ENCODE data around the gene RPL12. TPM values are rescaled to one million over a fixed set of nuclear protein-coding genes. Genes with fewer than 3 reads are reported as not detected.

RPL12 gene
- total RNA-seq, 3 donors from 2014 or later (not counting 1 experiment from before 2014, with no cell fraction given) = 561 to 770 (median 724) TPM

- H3K27ac Mint-ChIP-seq = peak overlapping the region; percentile 93
- H3K36me3 ChIP-seq (ENCODE audit: control insufficient read depth, insufficient read depth, low read length) = peaks cover 62% of the 10 kb centered on the region
- no peak for TF ChIP-seq CTCF (IDR thresholded peaks at IDR 0.05)
- no peak overlapping the region for H3K27ac ChIP-seq (ENCODE audit: low read length)
- H3K4me3 Mint-ChIP-seq = no peak overlapping the region
- no peaks in the 10 kb centered on the region for H3K27me3 Mint-ChIP-seq (ENCODE audit: low read depth in 2 of 2)
- no peaks in the 10 kb centered on the region for H3K9me3 Mint-ChIP-seq
- WGBS (ENCODE audit: insufficient coverage) = 96% methylated on average over 8 of the region's 8 CpGs
- ATAC-seq = no peak
- DNase-seq = no peak
- H3K27me3 ChIP-seq (ENCODE audit: control insufficient read depth, insufficient read depth, low read length) = no peaks in the 10 kb centered on the region
- peaks cover 48 to 50% of the 10 kb centered on the region in 2 donors for H3K4me1 Mint-ChIP-seq
- no peaks in the 10 kb centered on the region for H3K36me3 Mint-ChIP-seq
- H3K9me3 ChIP-seq (ENCODE audit: control insufficient read depth, insufficient read depth, low read length) = no peaks in the 10 kb centered on the region
- no peak overlapping the region for H3K4me3 ChIP-seq (ENCODE audit: low read length)
- intact Hi-C loops (cut with micrococcal nuclease) = no loop called here
- H3K4me1 ChIP-seq (ENCODE audit: control insufficient read depth, insufficient read depth, low read length) = peaks cover 32% of the 10 kb centered on the region
These were observed 2.9 kb downstream of the RPL12 start for GRCh38 chr9:127448112-127448805.

- no peak overlapping the region for H3K27ac ChIP-seq (ENCODE audit: low read length)
- no peaks in the 10 kb centered on the region for H3K9me3 Mint-ChIP-seq
- no peak for TF ChIP-seq CTCF (IDR thresholded peaks at IDR 0.05)
- peaks cover 69% of the 10 kb centered on the region for H3K36me3 ChIP-seq (ENCODE audit: control insufficient read depth, insufficient read depth, low read length)
- 81% methylated on average over 7 of the region's 7 CpGs for WGBS (ENCODE audit: insufficient coverage)
- intact Hi-C loops (cut with micrococcal nuclease) = no loop called here
- H3K4me3 ChIP-seq (ENCODE audit: low read length) = no peak overlapping the region
- no peaks in the 10 kb centered on the region for H3K36me3 Mint-ChIP-seq
- no peaks in the 10 kb centered on the region for H3K9me3 ChIP-seq (ENCODE audit: control insufficient read depth, insufficient read depth, low read length)
- H3K4me3 Mint-ChIP-seq = no peak overlapping the region
- H3K27ac Mint-ChIP-seq = peak overlapping the region; percentile 85 to 93
- no peaks in the 10 kb centered on the region for H3K27me3 Mint-ChIP-seq (ENCODE audit: low read depth in 2 of 2)
- no peak for ATAC-seq
- peak in 1 of 2 donors; percentile 27 for DNase-seq
- H3K4me1 Mint-ChIP-seq = peaks cover 48 to 49% of the 10 kb centered on the region in 2 donors
- no peaks in the 10 kb centered on the region for H3K27me3 ChIP-seq (ENCODE audit: control insufficient read depth, insufficient read depth, low read length)
- peaks cover 30% of the 10 kb centered on the region for H3K4me1 ChIP-seq (ENCODE audit: control insufficient read depth, insufficient read depth, low read length)
These were observed 3.6 kb downstream of the RPL12 start for GRCh38 chr9:127447416-127448111.

GRCh38 chr9:127446713-127447415 lies 4.3 kb downstream of the RPL12 start:
- H3K27ac ChIP-seq (ENCODE audit: low read length) = no peak overlapping the region
- Mint-ChIP-seq H3K9me3 (no peaks in the 10 kb centered on the region), H3K4me3 (no peak overlapping the region), H3K27me3 (ENCODE audit: low read depth in 2 of 2) (no peaks in the 10 kb centered on the region), H3K36me3 (no peaks in the 10 kb centered on the region), H3K4me1 (peaks cover 41 to 44% of the 10 kb centered on the region in 2 donors), H3K27ac (peak overlapping the region; percentile 85 to 93)
- H3K4me1 ChIP-seq (ENCODE audit: control insufficient read depth, insufficient read depth, low read length) = peaks cover 23% of the 10 kb centered on the region
- no peaks in the 10 kb centered on the region for H3K27me3 ChIP-seq (ENCODE audit: control insufficient read depth, insufficient read depth, low read length)
- ATAC-seq = no peak
- DNase-seq = no peak
- H3K4me3 ChIP-seq (ENCODE audit: low read length) = no peak overlapping the region
- 95% methylated on average over 7 of the region's 7 CpGs for whole genome bisulfite sequencing (ENCODE audit: insufficient coverage)
- no peaks in the 10 kb centered on the region for H3K9me3 ChIP-seq (ENCODE audit: control insufficient read depth, insufficient read depth, low read length)
- peaks cover 72% of the 10 kb centered on the region for H3K36me3 ChIP-seq (ENCODE audit: control insufficient read depth, insufficient read depth, low read length)
- no peak for TF ChIP-seq CTCF (IDR thresholded peaks at IDR 0.05)
- intact Hi-C loops (cut with micrococcal nuclease) = no loop called here

All from natural killer cell (primary cell).